ENCODE measurements around the gene CHI3L1. TPM values are rescaled to one million over a fixed set of nuclear protein-coding genes. Genes with fewer than 3 reads are reported as not detected.

CHI3L1 gene
- total RNA-seq, 1 donor from 2014 or later = not detected

DNA sequence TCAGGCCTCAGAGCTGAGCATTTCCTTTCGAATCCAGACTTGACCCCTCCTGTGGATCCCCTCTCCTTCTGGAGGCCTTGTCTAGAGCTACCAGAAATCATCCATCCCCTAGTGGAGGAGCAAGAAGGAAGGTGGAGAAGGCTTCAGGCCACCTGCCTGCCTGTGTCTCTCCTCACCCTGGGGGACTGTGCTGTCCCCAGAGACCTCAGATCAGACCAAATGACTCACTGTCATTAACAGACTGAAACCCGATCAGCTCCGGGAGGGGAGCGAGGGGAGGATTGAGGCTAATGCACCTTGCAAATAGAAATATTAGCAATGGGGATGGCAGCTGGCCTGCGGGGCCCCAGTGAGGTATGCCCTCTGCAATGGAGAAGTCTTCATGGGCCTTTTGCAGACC, 12.9 kb downstream of the CHI3L1 start:
- no peak for DNase-seq (ENCODE audit: extremely low spot score, unreplicated experiment)

DNA sequence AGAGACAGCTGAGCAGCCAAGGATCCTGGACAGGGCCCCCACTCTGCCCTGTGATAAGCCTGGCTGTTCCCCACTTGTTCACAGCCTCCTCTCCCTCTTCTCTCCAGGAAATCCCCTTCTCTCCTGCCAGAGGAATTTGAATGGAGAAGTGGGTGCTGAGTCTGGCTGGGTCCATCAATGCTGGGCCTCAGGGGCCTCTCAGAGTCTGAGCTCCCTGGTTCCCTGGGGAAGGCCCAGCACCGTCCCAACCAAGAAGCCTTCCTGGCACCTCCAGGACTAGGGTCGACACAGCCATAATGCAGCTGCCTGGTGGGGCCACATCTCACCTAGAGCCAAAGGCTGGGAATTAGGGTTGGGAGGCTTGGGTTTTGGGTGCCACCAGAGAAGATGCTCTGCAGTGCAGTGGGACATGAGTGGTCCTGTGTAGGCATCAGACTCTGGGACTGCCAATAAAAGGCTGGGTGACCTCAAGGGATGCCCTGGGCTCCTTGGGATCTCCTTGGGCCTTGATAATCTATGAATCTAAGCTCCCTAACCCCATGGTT, 13.4 kb downstream of the CHI3L1 start:
- Mint-ChIP-seq H3K4me3 (no peak overlapping the region), H3K27ac (no peak overlapping the region), H3K9me3 (no peaks in the 10 kb centered on the region), H3K36me3 (no peaks in the 10 kb centered on the region), H3K4me1 (ENCODE audit: unreplicated experiment) (peaks cover 17% of the 10 kb centered on the region), H3K27me3 (peaks cover 11% of the 10 kb centered on the region)
- no peak for DNase-seq (ENCODE audit: extremely low spot score, unreplicated experiment)
- TF ChIP-seq, protein P1, sequence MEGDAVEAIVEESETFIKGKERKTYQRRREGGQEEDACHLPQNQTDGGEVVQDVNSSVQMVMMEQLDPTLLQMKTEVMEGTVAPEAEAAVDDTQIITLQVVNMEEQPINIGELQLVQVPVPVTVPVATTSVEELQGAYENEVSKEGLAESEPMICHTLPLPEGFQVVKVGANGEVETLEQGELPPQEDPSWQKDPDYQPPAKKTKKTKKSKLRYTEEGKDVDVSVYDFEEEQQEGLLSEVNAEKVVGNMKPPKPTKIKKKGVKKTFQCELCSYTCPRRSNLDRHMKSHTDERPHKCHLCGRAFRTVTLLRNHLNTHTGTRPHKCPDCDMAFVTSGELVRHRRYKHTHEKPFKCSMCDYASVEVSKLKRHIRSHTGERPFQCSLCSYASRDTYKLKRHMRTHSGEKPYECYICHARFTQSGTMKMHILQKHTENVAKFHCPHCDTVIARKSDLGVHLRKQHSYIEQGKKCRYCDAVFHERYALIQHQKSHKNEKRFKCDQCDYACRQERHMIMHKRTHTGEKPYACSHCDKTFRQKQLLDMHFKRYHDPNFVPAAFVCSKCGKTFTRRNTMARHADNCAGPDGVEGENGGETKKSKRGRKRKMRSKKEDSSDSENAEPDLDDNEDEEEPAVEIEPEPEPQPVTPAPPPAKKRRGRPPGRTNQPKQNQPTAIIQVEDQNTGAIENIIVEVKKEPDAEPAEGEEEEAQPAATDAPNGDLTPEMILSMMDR (conservative IDR thresholded peaks at IDR 0.05) = no peak

More for the DNA sequence above, 12.9 kb downstream of the CHI3L1 start:
- no peaks in the 10 kb centered on the region for H3K9me3 Mint-ChIP-seq
- H3K27me3 Mint-ChIP-seq = peaks cover 15% of the 10 kb centered on the region
- TF ChIP-seq, protein P1 (conservative IDR thresholded peaks at IDR 0.05) = no peak
- peaks cover 22% of the 10 kb centered on the region for H3K4me1 Mint-ChIP-seq (ENCODE audit: unreplicated experiment)
- H3K4me3 Mint-ChIP-seq = no peak overlapping the region
- H3K27ac Mint-ChIP-seq = no peak overlapping the region
- H3K36me3 Mint-ChIP-seq = no peaks in the 10 kb centered on the region

DNA sequence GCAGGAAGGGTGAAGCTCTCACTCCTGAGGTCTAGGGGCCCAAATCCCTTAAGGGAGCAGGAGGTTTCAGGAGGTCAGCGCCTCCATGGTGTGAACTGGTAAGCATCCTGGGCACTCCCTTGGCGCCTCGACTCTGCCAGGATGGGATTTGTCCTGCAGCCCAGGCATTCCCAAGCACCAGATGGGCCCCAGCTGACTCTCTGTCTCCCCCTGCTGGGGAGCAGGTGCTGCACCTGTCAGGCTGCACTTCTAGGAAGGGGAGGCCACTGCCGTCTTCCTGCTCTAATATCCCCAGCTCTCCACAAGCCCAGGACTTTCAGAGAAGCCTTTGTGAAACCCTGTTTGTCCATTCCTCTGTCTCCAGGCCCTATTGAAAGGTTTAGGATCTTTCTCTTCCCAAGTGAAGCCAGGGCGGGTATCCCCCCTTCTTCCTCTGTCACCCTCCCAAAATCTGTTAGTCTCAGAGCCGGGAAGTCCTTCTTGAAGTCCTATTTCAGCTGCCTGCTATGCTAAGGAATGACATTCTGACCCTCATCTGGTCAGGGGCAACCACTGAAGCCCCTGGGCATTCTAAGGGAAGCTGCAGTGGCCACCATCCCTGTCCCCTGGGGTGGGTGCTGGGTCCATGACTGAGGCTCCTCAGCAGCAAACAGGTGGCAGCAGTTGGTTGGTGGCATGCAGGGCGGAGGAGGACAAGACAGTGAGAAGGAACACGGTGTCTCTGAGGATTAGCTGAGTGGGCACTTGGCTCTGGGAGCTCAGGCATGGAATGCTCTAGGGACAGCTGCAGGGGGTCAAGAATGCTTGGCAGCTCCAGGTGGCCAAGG, 14.1 kb downstream of the CHI3L1 start:
- TF ChIP-seq, protein P1 (conservative IDR thresholded peaks at IDR 0.05) = peak; percentile 76
- no peak for DNase-seq (ENCODE audit: extremely low spot score, unreplicated experiment)
- peaks cover 11% of the 10 kb centered on the region for H3K4me1 Mint-ChIP-seq (ENCODE audit: unreplicated experiment)
- no peak overlapping the region for H3K4me3 Mint-ChIP-seq
- no peaks in the 10 kb centered on the region for H3K9me3 Mint-ChIP-seq
- H3K36me3 Mint-ChIP-seq = no peaks in the 10 kb centered on the region
- peaks cover 11% of the 10 kb centered on the region for H3K27me3 Mint-ChIP-seq
- no peak overlapping the region for H3K27ac Mint-ChIP-seq

DNA sequence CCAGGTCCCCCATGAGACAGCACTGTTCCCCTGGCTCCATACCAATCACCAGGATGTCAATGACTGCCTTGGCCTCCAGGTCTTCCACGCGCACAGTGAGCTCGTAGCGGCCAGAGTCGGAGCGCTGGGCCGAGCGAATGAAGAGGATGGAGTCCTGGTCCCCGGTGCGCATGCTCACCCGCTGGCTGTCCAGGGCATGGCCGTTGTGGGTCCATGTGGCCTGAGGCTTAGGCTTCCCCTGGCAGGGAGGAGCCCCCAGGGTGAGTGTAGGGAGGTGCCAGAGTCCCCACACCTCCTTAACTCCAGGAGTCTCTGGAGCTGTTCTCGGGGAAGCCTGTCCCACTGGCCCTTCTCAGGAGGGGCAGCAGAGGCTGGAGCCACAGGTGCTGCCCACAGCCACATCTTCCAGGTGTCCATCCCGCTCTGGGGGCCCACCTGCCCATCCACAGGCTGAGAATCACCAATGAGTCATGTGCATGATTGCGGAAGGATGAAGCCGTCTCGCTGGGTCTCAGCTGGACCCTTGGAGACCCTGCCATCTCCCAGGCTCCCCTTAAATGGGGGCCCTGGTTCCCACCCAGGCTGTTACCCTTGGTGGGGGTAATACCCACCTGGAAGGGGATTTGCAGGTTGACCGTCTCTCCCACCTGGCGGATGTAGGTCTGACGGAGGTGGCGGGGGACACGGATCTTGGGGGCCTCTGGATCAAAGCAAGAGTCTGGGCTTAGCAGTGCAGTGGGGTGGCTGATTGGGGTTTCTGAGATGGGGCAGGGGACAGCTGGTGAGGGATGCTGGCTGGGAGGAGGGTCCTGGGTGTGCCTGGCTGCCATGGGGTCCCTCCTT, 14.9 kb downstream of the CHI3L1 start:
- peaks cover 3% of the 10 kb centered on the region for H3K4me1 Mint-ChIP-seq (ENCODE audit: unreplicated experiment)
- TF ChIP-seq, protein P1 (conservative IDR thresholded peaks at IDR 0.05) = no peak
- H3K36me3 Mint-ChIP-seq = no peaks in the 10 kb centered on the region
- H3K4me3 Mint-ChIP-seq = no peak overlapping the region
- H3K27me3 Mint-ChIP-seq = peaks cover 10% of the 10 kb centered on the region
- no peak for DNase-seq (ENCODE audit: extremely low spot score, unreplicated experiment)
- H3K27ac Mint-ChIP-seq = no peak overlapping the region
- no peaks in the 10 kb centered on the region for H3K9me3 Mint-ChIP-seq

DNA sequence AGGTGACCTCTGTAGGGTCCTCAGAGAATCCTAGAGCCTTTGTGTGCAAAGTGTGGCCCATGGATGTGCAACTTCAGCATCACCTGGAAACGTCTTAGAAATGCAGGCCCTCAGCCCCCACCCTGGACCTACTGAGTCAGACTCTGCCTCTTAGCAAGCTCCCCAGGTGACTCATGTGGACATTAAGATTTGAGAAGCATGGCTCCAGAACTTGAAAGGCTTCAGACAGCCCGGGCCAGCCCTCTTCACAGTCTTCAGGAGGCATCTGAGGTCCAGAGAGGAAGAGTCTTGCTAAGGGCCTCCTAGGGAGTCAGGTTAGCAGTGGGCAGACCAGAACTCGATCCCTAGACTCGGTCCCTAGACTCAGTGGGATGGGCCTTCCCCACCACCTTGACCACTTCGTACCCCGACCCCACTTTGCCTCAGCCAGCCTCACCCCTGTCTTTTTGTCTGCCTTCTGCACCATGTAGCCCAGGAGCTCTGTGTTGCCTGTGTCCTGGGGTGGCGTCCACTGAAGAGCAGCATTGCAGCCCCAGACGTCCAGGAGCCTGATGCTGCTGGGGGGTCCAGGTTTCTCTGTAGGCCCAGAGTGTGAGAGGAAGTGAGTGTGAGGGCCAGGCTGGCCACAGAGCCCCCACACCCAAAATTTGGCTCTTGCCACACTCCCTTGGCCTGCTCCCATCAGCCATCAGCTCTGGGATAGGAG, 15.7 kb downstream of the CHI3L1 start:
- no peaks in the 10 kb centered on the region for H3K36me3 Mint-ChIP-seq
- no peaks in the 10 kb centered on the region for H3K9me3 Mint-ChIP-seq
- no peak for DNase-seq (ENCODE audit: extremely low spot score, unreplicated experiment)
- H3K27me3 Mint-ChIP-seq = peaks cover 8% of the 10 kb centered on the region
- H3K4me3 Mint-ChIP-seq = no peak overlapping the region
- no peaks in the 10 kb centered on the region for H3K4me1 Mint-ChIP-seq (ENCODE audit: unreplicated experiment)
- H3K27ac Mint-ChIP-seq = no peak overlapping the region
- TF ChIP-seq, protein P1 (conservative IDR thresholded peaks at IDR 0.05) = no peak

All from type B pancreatic cell (in vitro differentiated cells).